Caco-2 (cell line): Measurements from ENCODE around the gene CAPN11. TPM values are rescaled to one million over a fixed set of nuclear protein-coding genes. Genes with fewer than 3 reads are reported as not detected.
"Not testable (repeated sequence)": the region's sequence is repeated elsewhere in the genome, so short reads cannot be mapped to it uniquely, and the experiment has no call there.

ENCODE experiments used
- BruUV-seq: library from RNA; stranded (reverse); fragments of 400-500 nt; replicated peaks from 2 replicates; lab custom pipeline; 2021; lab: Mats Ljungman, UMichigan
- CTCF ChIA-PET: fragments of 300-600 bp; sonication (Branson Sonifier 250); formaldehyde crosslinking; loops from one replicate; lab custom pipeline; 2022; ENCODE audit warnings: antibody characterized with exemption; lab: Charles Lee
- POLR2A ChIA-PET: fragments of 300-600 bp; sonication (Branson Sonifier 250); formaldehyde crosslinking; loops from one replicate; lab custom pipeline; 2022; ENCODE audit warnings: antibody characterized with exemption; lab: Charles Lee
- DNase-seq, 2 experiments: peaks; one replicate each; pipeline versions ENCODE4 v3.0.0 to v3.0.0-alpha.2; 2020 to 2022
- H3K27me3 ChIP-seq: replicated peaks from 2 replicates; pipeline ENCODE4 v1.6.0; 2011; ENCODE audit warnings: low read length; ENCODE audit not compliant: control insufficient read depth, insufficient read depth
- H3K36me3 ChIP-seq: 2 replicates; pipeline ENCODE4 v1.5.1; 2011; ENCODE audit warnings: low read length; ENCODE audit not compliant: control insufficient read depth, insufficient read depth
- H3K4me1 ChIP-seq: fragments of 250-450 bp; sonication (Bioruptor Pico); 2 replicates; pipeline ENCODE4 v1.5.1; 2020; ENCODE audit warnings: mild to moderate bottlenecking
- H3K4me3 ChIP-seq: 2 replicates; pipeline ENCODE4 v1.5.1; 2011; ENCODE audit warnings: low read depth, mild to moderate bottlenecking, control low read depth, low read length
- H3K9me3 ChIP-seq: fragments of 250-450 bp; sonication (Bioruptor Pico); 2 replicates; pipeline ENCODE4 v1.5.1; 2020; ENCODE audit warnings: mild to moderate bottlenecking, moderate library complexity
- H3K27ac Mint-ChIP-seq: one replicate; pipeline ENCODE4 v1.8.0; 2022; ENCODE audit warnings: mixed read lengths; ENCODE audit not compliant: unreplicated experiment
- H3K27me3 Mint-ChIP-seq: one replicate; pipeline ENCODE4 v1.8.0; 2022; ENCODE audit warnings: mixed read lengths; ENCODE audit not compliant: insufficient read depth, unreplicated experiment
- H3K36me3 Mint-ChIP-seq: one replicate; pipeline ENCODE4 v1.8.0; 2022; ENCODE audit warnings: mild to moderate bottlenecking, mixed read lengths; ENCODE audit not compliant: insufficient read depth, unreplicated experiment
- H3K4me1 Mint-ChIP-seq: one replicate; pipeline ENCODE4 v1.8.0; 2022; ENCODE audit warnings: low read depth, mixed read lengths; ENCODE audit not compliant: unreplicated experiment
- H3K4me3 Mint-ChIP-seq: one replicate; pipeline ENCODE4 v1.8.0; 2022; ENCODE audit warnings: mild to moderate bottlenecking, moderate library complexity, mixed read lengths; ENCODE audit not compliant: unreplicated experiment
- H3K9me3 Mint-ChIP-seq: one replicate; pipeline ENCODE4 v1.8.0; 2022; ENCODE audit warnings: mixed read lengths; ENCODE audit not compliant: unreplicated experiment
- CTCF ChIP-seq, 2 experiments: fragments of 200-600 bp in 1 of 2; IDR thresholded peaks; 1 replicate in 1 of 2; 2 replicates in 1 of 2; pipeline versions ENCODE4 v1.5.1 to v1.8.0; 2011 to 2022; ENCODE audit warnings: antibody characterized with exemption in 1 of 2, control low read depth in 1 of 2, inconsistent platforms in 1 of 2, low read depth in 1 of 2, low read length in 1 of 2, mild to moderate bottlenecking in 1 of 2, moderate library complexity in 1 of 2; ENCODE audit not compliant: insufficient read depth in 1 of 2, severe bottlenecking in 1 of 2, unreplicated experiment in 1 of 2
- intact Hi-C: fragments of 100-400 bp; cut with micrococcal nuclease; formaldehyde crosslinking; loops from one replicate; pipeline ENCODE4 v1.10.0; 2022; ENCODE audit not compliant: unreplicated experiment
- total RNA-seq: library from RNA; stranded (reverse); gene quantifications from 2 replicates; pipeline ENCODE4 v1.2.3, GENCODE V29; 2022

Gene CAPN11
- total RNA-seq, 1 experiment from 2014 or later = not detected

DNA sequence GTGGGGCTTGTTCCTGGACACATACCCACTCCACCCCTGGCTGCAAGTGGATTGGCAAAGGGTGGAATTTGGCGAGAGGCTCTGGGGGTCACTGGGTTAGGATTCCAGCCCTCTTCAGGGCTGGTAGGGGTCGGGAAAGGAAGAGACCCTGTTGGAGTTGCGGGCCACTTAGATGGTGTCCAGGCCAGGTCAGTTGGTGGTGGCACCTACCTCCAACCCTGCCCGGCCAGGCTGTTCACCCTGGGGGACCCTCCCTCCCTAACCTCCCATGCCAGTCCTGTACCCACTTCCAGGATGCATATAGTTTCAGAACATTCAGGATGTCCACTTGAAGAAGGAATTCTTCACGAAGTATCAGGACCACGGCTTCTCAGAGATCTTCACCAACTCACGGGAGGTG lies 21.0 kb downstream of the CAPN11 start:
- no peaks in the 10 kb centered on the region for H3K36me3 Mint-ChIP-seq
- no peaks in the 10 kb centered on the region for H3K27me3 Mint-ChIP-seq
- H3K4me1 Mint-ChIP-seq = peaks cover 8% of the 10 kb centered on the region
- DNase-seq = no peak
- Histone ChIP-seq H3K4me3 (no peak overlapping the region), H3K27me3 (no peaks in the 10 kb centered on the region), H3K9me3 (no peaks in the 10 kb centered on the region), H3K4me1 (no peaks in the 10 kb centered on the region), H3K36me3 (no peaks in the 10 kb centered on the region)
- intact Hi-C loops = no loop called here
- TF ChIP-seq CTCF (IDR thresholded peaks at IDR 0.05; ENCODE audit: insufficient read depth in 1 of 2, low read depth in 1 of 2, low read length in 1 of 2, severe bottlenecking in 1 of 2, unreplicated experiment in 1 of 2) = no peak
- no TSS peak for BruUV-seq
- no peak overlapping the region for H3K4me3 Mint-ChIP-seq
- POLR2A ChIA-PET = no interaction called here
- no peak overlapping the region for H3K27ac Mint-ChIP-seq
- CTCF ChIA-PET = interaction anchor here (1.4 kb wide), 1 partner anchor 40 kb away, joined by 3 read pairs; no protein-coding TSS in a partner anchor
- H3K9me3 Mint-ChIP-seq = no peaks in the 10 kb centered on the region

- Mint-ChIP-seq H3K27ac (no peak overlapping the region), H3K27me3 (no peaks in the 10 kb centered on the region), H3K4me1 (peaks cover 8% of the 10 kb centered on the region), H3K36me3 (no peaks in the 10 kb centered on the region), H3K4me3 (no peak overlapping the region), H3K9me3 (no peaks in the 10 kb centered on the region)
- DNase-seq = no peak
- TF ChIP-seq CTCF (IDR thresholded peaks at IDR 0.05; ENCODE audit: insufficient read depth in 1 of 2, low read depth in 1 of 2, low read length in 1 of 2, severe bottlenecking in 1 of 2, unreplicated experiment in 1 of 2) = no peak
- CTCF ChIA-PET = interaction anchor here (0.6 kb wide), 1 partner anchor 356 kb away, joined by 5 read pairs; no protein-coding TSS in a partner anchor
- BruUV-seq = no TSS peak
- Histone ChIP-seq H3K4me1 (no peaks in the 10 kb centered on the region), H3K4me3 (no peak overlapping the region), H3K27me3 (no peaks in the 10 kb centered on the region), H3K9me3 (no peaks in the 10 kb centered on the region), H3K36me3 (no peaks in the 10 kb centered on the region)
- intact Hi-C loops = no loop called here
- POLR2A ChIA-PET = no interaction called here
Measured at GRCh38 chr6:44180406-44180805, 21.8 kb downstream of the CAPN11 start.

DNA sequence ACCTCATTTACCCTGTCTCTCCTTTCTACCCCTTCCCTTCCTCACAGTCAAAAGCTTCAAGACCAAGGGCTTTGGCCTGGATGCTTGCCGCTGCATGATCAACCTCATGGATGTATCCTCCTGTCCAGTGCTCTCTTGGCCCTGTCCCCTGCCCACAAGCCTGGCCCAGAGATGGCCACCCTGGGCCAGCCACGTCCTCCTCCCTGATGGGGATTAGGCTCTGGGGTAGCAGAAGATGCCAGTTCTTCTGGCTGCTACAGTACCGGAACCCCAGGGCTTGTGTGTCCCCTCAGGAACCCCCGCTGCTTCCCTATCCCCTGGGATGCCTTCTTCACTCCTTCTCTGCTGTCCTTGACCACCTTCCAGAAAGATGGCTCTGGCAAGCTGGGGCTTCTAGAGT lies 22.3 kb downstream of the CAPN11 start:
- H3K9me3 Mint-ChIP-seq = no peaks in the 10 kb centered on the region
- BruUV-seq = no TSS peak
- Histone ChIP-seq H3K4me3 (no peak overlapping the region), H3K36me3 (no peaks in the 10 kb centered on the region), H3K27me3 (no peaks in the 10 kb centered on the region), H3K4me1 (no peaks in the 10 kb centered on the region), H3K9me3 (no peaks in the 10 kb centered on the region)
- no peaks in the 10 kb centered on the region for H3K27me3 Mint-ChIP-seq
- intact Hi-C loops = no loop called here
- H3K4me1 Mint-ChIP-seq = peaks cover 8% of the 10 kb centered on the region
- H3K27ac Mint-ChIP-seq = no peak overlapping the region
- H3K36me3 Mint-ChIP-seq = no peaks in the 10 kb centered on the region
- no peak for TF ChIP-seq CTCF (IDR thresholded peaks at IDR 0.05; ENCODE audit: insufficient read depth in 1 of 2, low read depth in 1 of 2, low read length in 1 of 2, severe bottlenecking in 1 of 2, unreplicated experiment in 1 of 2)
- ChIA-PET POLR2A (no interaction called here), CTCF (interaction anchor here (0.6 kb wide), 1 partner anchor 357 kb away, joined by 5 read pairs; no protein-coding TSS in a partner anchor)
- no peak for DNase-seq
- no peak overlapping the region for H3K4me3 Mint-ChIP-seq

- H3K9me3 ChIP-seq, H3K9me3 Mint-ChIP-seq, H3K4me3 Mint-ChIP-seq, H3K36me3 ChIP-seq, H3K27me3 ChIP-seq, CTCF ChIA-PET, H3K36me3 Mint-ChIP-seq, H3K4me3 ChIP-seq, DNase-seq, POLR2A ChIA-PET, H3K4me1 Mint-ChIP-seq, H3K4me1 ChIP-seq, intact Hi-C loops, BruUV-seq, H3K27me3 Mint-ChIP-seq, H3K27ac Mint-ChIP-seq: not testable (repeated sequence)
Measured at GRCh38 chr6:44181784-44182183, 23.2 kb downstream of the CAPN11 start.
